Stimulated activated CD4-positive, alpha-beta T cell treated with anti-CD3 and anti-CD28 coated beads, Interleukin-1b, Interleukin-23, amount 100 ng/mL, for 24 hours (primary cell): ENCODE measurements around the gene FOXC2.

Experiments
- DNase-seq, 4 experiments: peaks; one replicate each; pipeline ENCODE4 v3.0.0-alpha.2; 2020; ENCODE audit warnings: low read depth in 4 of 4, low spot score in 1 of 4

Gene FOXC2

DNA sequence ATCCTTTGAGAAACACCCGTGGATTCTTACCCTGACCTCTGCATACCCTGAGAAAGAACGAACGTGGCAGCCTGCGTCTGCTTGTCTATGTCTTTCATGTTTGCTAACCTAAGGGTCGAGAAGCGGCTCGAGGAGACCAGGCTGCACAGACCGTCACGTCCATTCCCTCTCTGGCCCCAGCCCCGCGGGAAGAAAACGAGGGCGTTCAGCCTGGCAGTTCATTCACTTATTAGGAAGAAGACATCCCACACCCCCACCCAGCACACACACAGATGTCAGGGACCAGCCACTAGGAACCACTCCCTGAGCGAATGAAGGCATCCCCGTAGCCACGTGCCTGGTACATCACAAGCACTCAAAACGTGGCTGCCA, 10.9 kb upstream of the FOXC2 start:
- no peak for DNase-seq

DNA sequence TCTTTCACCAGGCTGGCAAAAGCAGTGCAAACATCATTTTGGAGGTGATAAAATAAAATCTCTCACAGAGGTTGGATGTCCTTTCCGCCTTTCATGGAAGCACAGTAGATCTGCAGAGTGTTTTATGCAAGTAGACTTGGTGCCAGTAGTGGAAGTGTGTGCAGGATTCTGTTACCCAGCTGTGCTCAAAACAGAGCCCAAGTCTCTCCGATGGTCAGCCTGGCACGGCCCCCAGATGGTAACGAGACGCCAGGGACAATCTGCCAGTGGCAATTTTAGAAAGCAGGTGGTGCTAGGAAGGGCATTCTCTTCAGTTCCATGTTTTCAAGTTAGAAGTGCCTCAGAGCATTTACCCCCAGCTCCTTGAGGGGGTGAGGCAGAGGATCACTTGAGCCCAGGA, 10.1 kb upstream of the FOXC2 start:
- no peak for DNase-seq

DNA sequence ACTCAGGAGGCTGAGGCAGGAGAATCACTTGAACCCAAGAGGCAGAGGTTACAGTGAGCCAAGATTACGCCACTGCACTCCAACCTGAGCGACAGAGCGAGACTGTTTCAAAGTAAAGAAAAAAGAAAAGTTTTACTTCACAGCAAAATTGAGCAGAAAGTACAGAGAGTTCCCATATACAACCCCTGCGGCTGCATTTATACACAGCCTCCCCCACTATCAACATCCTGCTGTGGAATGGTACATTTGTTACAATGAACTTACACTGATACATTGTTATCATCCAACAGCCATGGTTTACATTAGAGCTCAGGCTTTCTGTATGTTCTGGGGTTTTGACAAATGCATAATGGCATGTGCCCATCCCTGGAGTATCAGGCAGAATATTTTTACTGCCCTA, 9.0 kb upstream of the FOXC2 start:
- DNase-seq: no peak

DNA sequence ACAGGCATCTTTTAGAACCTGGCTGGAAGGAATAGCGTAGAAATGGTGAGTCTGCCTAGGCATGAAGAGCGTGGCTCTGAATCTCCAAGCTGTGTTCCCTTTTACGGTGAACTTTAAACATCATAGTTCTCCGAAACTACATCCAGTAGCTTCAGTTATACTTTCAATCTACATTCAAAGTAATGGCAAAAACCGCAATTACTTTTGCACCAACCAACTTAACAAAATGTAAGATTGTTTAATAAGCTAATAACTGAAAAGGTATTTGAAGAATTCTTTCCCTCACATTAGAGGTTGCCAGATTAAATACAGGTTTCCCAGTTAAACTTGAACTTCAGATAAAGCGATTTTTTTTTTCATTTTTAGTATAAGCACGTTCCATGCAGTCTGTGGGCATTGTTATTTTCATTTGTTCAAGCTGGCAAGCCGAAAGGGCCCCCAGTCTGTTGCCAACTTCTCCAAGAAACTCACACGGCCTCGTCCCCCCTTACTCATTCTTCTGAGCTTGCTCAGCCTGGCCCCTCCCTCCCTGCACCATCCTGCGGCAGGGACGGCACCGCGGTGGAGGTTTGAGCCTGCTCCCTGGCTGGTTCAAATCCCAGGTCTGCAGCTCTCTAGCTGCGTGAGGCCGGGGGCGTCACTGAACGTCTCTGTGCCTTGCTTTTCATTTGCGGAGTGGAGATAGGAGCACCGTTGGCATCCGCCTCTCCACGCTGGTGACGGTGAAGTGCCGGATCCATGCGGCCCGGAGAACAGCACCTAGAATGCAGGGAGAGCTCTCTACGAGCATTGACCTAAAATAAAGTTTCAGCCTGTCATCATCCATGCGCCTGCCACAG, 8.1 kb upstream of the FOXC2 start:
- DNase-seq: no peak

DNA sequence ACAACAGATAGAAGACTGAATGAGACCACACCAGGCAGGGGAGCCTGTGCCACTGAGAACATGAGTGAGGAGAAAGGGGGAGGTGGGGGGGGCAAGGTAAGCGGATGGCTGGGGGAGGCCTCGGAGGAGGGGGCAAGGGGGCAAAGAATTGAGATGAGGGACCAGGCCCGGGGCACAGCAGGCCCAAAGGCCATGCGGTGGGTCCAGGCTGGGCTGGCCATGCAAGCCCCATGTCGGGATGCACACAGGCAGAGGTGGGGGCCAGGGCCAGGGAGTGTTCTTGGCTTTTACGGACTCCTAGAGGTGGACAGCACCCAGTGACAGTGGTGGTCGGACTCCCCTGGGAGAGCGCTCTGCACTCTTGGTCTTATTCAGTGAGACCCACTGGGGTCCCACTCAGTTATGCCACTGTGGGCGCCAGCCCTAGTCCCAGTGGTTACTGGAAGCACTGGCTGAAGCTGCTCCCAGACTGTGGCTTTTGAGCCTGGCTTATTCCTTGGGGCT, 6.8 kb upstream of the FOXC2 start:
- DNase-seq: no peak

DNA sequence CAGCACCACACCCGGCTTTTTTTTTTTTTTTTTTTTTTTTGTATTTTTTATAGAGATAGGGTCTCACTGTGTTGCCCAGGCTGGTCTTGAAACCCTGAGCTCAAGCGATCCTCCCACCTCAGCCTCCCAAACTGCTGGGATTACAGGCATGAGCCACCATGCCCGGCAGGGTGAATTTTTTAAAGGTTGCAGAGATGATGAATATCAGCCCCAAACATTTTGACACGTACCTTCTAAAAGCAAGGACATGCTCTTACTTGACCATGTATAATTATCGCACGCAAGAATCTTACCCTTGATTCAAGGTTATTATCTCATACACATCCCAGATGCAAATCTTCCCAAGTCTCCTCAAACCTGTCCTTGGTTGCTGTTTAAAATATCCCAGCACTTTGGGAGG, 4.3 kb upstream of the FOXC2 start:
- DNase-seq: no peak

DNA sequence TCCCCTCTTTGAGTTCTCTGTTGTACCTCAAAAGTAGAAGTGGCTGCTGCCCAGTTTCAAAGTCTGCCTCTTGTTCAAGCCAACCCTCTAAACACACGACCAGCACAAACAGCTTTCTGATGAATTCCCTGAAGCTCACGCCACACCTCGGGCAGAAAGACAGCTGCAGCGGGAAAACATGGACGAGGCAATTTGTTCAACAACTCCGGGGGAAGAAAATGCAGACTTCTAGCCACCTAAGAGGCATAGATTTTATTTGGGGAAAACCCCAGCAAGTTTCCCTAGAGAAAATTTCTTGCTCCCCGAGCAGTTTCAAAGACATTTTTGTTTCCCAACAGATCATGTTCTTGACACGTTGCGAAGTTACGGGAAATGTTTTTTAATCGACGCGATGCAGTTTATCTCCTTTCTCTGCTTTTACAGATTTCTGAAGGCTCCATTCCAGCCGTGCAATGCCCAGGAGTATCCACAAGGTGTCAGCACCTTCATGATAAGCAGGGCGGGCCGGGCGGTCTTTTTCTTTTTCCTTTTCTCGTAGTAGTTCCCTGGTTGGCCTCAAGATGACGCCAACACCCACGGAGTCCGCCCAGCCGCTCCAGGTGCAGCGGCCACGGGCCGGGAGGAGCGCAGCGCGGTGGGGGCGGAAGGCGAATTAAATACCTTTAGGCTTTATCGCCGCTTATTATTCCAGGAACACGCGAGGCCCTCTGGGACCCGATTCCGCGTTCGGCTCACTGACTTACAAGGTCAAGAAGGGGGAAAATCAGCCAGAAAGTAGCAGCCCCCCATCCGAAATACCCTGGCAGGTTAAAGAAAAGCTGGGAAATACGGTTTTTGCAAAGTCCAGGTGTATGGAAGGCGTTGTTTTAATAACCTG, 2.9 kb upstream of the FOXC2 start:
- DNase-seq: peak; percentile 71 to 82 (median 75)

DNA sequence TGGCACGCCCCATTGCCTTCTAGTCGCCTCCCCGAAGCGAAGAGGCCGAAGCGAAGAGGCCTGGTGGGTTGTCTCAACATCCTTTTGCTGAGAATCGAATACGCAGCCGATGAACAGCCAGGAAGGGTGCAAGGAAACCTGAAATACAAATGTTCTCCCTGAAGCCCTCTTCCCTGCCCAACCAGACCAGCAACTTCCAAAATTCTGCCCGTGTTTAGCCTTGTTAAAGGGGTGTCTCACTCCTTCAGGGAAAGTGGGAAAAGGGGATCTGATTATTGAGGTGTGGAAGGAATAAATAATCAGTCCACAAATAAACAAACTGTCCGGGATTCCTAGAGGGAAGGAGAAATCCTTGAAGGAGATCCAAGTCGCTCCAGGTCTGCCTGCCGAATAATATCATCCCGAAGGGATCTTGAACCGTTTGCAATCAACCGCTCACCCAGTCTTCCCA, 1.4 kb upstream of the FOXC2 start:
- no peak for DNase-seq

DNA sequence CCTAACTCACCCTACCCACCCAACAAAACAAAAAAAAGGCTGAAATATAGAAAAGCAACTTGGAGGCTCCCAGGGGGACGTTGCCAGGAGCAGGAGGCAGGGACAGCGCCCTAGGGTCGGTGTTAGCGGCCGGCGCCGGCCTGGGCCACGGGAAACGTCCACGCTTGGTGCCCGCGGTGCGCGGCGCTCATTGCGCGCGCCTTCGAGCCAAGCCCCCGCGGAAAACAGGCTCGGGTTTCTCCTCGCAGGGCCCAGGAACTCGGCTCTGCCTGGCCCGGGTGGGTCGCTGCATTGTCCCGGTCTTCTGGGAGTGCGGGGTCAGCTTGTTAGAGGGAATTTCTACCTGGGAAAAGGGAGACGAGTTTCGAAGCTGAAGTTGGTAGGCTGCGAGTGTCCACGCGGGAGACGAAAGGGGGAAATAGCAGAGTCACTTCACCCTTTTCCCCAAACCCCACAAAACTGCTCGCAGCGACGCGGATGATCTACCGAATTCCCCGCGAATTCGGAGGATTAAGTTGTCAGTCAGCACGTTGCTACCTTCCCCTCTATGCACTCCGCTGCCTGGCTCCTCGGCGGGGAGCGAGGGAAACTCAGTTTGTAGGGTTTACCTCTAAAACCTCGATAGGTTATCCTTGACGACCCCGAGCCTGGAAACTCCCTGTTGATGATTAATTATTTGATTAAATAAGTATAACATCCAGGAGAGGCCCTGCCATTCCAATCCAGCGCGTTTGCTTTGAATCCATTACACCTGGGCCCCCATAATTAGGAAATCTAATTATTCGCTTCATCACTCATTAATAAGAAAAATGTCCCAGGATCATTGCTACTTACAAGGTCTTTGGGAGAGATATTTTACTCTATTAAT, 751 bp upstream of the FOXC2 start:
- no peak for DNase-seq

DNA sequence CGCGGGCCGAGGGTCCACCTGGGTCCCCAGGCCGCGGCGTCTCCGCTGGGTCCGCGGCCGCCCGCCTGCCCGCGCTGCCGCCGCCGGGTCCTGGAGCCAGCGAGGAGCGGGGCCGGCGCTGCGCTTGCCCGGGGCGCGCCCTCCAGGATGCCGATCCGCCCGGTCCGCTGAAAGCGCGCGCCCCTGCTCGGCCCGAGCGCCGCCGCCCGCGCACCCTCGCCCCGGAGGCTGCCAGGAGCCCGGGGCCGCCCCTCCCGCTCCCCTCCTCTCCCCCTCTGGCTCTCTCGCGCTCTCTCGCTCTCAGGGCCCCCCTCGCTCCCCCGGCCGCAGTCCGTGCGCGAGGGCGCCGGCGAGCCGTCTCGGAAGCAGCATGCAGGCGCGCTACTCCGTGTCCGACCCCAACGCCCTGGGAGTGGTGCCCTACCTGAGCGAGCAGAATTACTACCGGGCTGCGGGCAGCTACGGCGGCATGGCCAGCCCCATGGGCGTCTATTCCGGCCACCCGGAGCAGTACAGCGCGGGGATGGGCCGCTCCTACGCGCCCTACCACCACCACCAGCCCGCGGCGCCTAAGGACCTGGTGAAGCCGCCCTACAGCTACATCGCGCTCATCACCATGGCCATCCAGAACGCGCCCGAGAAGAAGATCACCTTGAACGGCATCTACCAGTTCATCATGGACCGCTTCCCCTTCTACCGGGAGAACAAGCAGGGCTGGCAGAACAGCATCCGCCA, 504 bp downstream of the FOXC2 start:
- no peak for DNase-seq

DNA sequence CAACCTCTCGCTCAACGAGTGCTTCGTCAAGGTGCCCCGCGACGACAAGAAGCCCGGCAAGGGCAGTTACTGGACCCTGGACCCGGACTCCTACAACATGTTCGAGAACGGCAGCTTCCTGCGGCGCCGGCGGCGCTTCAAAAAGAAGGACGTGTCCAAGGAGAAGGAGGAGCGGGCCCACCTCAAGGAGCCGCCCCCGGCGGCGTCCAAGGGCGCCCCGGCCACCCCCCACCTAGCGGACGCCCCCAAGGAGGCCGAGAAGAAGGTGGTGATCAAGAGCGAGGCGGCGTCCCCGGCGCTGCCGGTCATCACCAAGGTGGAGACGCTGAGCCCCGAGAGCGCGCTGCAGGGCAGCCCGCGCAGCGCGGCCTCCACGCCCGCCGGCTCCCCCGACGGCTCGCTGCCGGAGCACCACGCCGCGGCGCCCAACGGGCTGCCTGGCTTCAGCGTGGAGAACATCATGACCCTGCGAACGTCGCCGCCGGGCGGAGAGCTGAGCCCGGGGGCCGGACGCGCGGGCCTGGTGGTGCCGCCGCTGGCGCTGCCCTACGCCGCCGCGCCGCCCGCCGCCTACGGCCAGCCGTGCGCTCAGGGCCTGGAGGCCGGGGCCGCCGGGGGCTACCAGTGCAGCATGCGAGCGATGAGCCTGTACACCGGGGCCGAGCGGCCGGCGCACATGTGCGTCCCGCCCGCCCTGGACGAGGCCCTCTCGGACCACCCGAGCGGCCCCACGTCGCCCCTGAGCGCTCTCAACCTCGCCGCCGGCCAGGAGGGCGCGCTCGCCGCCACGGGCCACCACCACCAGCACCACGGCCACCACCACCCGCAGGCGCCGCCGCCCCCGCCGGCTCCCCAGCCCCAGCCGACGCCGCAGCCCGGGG, 1.3 kb downstream of the FOXC2 start:
- no peak for DNase-seq

DNA sequence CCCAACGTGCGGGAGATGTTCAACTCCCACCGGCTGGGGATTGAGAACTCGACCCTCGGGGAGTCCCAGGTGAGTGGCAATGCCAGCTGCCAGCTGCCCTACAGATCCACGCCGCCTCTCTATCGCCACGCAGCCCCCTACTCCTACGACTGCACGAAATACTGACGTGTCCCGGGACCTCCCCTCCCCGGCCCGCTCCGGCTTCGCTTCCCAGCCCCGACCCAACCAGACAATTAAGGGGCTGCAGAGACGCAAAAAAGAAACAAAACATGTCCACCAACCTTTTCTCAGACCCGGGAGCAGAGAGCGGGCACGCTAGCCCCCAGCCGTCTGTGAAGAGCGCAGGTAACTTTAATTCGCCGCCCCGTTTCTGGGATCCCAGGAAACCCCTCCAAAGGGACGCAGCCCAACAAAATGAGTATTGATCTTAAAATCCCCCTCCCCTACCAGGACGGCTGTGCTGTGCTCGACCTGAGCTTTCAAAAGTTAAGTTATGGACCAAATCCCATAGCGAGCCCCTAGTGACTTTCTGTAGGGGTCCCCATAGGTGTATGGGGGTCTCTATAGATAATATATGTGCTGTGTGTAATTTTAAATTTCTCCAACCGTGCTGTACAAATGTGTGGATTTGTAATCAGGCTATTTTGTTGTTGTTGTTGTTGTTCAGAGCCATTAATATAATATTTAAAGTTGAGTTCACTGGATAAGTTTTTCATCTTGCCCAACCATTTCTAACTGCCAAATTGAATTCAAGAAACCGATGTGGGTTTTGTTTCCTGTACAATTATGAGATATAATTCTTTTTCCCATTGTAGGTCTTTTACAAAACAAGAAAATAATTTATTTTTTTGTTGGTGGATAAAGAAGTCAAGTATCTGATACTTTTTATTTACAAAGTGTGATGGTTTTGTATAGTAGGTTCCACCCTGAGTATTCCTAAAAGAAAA, 2.3 kb downstream of the FOXC2 start:
- no peak for DNase-seq

DNA sequence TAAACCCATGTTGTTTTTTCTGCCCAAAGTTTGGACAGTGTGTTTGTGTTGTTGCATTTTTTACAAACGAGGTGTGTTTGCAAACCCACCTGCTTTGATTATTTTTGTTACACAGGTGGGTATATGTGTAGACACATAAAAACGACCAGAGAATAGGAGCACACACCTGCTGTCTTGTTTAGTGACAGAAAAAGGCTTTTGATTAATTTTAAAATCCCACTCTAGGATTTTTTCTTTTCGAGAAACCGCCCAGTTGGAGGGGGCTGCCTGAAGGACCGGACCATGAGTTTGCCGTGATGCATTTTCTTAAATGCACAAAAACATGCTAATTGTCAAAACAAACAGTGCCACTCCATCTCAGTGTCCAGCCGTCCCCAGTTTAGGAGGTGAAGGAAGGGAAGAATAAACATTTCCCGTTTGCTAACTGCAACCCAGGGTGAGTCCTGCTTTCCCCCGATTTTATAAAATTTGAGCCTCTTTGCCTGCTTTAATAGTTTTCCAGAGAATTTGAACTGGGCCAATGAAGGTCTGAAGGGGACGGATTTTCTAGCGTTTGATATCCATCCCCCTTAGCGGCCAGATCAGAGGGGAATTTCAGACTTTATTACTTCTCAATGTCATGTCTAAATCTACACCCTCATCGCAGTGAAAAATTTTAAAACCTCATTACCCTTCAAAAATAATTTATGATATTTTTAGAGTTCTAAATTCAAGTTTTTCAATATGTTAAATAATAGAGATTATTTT, 3.2 kb downstream of the FOXC2 start:
- DNase-seq: no peak

DNA sequence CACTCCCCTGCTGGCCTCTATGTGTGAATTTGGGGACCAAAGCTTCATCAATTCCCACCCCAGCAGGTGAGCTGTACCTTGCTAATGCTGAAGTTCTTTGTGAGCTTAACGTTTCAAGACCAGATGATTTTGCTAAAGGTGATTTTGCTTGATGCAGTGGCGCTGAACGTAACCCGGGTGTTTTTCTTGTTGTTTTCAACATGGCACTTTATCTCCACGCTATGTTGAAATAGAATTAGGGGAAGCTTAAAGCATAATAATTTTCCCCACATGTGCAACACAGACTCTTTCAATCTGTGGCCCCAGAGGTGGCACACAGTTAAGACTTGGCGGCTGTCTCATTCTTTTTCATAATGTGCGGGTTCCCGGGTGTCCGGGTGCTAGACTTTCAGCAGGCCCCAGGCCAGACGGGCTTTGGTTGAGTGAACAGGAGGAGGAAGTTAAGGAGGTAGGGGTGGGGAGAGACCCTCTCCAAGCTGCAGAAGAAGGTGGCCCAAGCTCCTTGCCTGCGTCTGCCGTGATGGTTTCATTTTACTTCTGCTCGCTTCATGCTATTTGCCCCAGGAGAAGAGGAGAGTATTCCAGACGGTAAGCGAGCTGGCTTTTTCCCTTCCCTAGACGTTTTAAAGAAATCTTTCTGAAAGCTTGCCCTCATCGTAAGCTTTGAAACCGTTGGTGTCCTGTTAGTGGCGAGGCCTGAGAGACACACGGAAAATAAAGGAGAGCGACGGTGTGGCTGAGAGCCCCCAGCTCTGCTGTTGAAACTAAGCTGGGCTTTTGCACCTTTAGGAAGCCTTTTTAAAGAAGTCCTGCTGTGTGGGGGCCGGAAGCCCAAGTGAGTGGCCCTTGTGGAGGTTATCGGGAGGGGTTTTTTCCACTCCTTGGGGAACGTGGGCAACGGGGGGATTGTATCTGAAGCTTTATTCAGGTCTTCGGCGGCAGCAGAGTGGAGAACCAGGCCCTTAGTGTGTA, 4.2 kb downstream of the FOXC2 start:
- DNase-seq: no peak

DNA sequence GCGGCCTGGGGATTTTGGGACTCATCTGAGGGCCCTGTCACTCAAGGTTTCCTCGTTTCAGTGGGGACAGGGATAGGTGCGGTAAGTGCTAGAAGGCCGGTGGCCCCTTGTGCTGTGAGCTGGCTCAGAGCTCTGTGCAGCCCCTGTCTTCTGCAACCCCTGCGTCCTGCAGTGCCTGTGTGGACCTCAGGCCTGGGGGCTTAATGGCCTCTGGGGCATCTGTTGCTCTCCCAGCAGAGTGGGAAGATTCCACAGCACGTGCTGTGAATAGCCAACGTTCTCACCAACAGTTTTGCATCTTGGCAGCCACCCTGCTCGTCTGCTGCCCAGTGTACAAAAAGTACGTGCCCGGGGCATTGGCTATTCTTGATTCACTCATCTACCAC, 4.9 kb downstream of the FOXC2 start:
- DNase-seq: no peak

DNA sequence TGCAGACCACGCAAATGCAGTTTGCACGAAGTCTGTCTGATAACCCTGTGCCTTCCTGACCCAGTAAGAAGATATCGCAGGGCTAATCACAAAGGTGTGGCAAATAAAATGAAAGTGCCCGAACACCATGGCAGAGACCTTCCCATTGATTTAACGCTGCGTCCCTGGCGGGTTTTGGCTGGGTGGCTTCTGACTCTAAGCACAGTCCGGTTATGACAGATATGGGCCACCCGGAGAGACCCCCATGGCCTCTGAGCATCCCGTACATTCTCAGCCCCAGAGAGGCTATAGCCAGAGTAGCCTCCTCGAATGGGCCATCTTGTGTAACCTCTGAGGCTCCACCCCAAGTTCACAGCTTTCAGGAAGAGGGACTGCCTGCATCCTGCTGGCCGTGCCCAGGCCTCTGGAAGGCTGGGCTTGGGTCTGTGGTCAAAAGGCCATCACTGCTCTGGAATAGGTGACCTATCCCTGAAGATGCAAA, 5.5 kb downstream of the FOXC2 start:
- no peak for DNase-seq
